Measurements from ENCODE around the gene MRPL45.
A peak's percentile ranks its signal among the peaks of the same experiment; 100 is the strongest.

Gene MRPL45

GRCh38 chr17:38349097-38349730 is 52.2 kb downstream of the MRPL45 start:
- DNase-seq = peak; percentile 78

- DNase-seq = no peak
Measured at GRCh38 chr17:38350035-38350434, 53.1 kb downstream of the MRPL45 start.

DNA sequence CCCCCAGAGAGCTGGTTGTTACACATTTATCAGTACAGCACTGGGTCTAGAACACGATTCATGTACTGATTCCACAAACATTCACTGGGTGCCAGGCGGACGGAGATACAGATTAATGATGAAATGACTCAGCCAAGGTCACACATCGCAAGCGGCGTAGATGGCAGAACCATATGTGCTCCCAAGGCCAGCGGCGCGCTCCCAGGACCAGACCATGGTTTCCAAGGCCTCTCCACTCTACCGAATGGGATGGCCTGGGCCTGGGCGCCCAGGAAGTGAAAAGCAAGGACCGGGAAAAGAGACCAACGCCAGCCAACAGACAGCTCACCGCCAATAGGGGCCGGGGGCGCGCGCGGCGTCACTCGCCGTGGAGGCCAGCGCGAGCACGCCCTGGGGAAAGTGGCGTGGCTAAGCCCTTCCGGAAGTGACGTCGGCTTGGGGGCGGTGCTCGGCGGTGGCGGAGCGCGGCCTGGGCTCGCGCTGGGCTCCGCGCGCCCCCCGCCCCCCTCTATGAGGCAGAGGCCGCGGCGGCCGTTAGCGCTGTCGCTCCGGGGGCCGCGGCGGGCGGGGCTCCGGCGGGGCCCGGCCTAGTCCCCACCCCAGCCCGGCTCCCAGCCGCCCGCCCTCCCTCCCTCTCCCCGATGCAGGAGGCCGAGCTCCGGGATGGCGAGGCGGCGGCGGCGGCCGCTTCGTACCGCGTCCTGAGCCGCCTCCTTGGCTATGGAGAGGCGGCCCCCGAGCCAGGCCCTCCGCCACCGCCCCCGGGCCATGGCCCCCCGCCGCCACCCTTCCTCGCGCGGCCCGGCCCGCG is 54.6 kb downstream of the MRPL45 start, which contains the start of gene SOCS7:
Gene SOCS7, plus strand, starts transcription at position 433 of the 811 bp plus-strand sequence. Its CDS starts 209 bp downstream, at position 642.
- peak; percentile 95 for DNase-seq

DNA sequence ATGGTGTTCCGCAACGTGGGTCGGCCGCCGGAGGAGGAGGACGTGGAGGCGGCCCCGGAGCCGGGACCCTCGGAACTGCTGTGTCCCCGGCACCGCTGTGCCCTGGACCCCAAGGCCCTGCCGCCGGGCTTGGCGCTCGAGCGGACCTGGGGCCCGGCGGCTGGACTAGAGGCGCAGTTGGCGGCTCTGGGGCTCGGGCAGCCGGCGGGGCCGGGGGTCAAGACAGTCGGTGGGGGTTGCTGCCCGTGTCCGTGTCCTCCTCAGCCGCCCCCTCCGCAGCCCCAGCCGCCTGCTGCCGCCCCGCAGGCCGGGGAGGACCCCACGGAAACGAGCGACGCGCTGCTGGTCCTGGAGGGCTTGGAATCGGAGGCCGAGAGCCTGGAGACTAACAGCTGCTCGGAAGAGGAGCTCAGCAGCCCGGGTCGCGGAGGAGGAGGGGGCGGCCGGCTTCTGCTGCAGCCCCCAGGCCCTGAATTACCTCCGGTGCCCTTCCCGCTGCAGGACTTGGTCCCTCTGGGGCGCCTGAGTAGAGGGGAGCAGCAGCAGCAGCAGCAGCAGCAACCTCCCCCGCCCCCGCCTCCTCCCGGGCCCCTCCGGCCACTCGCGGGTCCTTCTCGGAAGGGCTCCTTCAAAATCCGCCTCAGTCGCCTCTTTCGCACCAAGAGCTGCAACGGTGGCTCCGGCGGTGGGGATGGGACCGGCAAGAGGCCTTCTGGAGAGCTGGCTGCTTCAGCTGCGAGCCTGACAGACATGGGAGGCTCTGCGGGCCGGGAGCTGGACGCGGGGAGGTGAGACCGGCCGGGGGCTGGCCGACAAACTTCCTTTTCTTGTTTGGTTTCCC is 55.5 kb downstream of the MRPL45 start:
- DNase-seq = peak; percentile 6

DNA sequence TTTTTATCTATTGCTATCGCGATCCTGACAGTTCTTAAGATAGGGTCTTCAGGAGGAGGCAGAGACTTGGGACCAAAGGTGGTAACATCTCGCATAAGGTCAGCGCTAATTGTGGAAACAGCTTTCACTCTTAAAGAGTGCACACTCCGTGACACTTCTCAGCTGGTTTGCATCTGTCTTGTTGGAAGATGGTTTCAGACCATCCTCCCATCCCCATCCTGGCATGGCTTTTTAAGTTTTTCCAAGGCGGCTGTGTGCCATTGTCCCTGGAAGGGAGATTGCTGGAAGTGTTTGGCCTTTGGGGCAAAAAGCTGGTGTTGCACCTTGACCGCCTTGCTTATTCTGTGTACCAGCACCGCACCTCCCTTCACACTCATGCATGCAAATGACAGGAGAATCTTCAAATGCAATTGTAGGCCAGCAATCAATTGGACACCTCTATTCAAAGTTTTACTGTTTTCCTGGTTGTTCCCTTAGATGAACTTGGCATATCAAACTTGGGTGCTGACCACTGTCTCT is 56.2 kb downstream of the MRPL45 start:
- DNase-seq = no peak

DNA sequence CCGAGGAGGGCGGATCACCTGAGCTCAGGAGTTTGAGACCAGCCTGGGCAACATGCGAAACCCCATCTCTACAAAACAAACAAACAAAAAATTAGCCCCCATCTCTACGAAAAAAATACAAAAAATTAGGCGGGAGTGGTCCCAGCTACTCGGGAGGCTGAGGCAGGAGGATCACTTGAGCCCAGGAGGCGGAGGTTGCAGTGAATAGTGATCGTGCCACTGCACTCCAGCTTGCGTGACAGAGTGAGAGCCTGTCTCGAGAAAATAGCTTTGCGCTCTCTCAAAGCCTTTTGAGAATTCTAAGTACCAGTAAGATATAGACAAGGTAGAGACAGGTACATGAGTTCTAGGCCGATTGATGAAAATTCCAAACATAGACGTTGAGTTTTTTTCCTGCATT is 56.7 kb downstream of the MRPL45 start:
- no peak for DNase-seq

DNA sequence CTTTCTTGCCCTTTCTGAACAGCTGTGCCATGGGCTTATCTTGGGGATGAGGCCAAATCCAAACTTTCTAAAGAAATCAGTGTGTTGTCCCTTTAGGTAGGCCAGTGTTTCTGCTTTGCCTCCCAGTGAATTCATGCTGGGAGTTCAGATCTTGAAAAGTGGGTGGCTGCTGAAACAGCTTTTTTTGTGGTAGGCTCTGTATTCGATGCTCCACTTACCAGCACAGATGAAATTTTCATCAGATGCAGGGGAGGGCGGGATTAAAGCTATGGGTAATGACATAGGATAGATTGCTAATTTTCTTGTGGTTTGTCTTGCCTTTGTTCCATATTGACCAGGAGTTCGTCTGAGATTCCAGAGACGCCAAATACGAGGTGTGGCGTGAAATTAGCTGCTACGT is 57.5 kb downstream of the MRPL45 start:
- no peak for DNase-seq

- DNase-seq = no peak
Measured at GRCh38 chr17:38355251-38355650, 58.3 kb downstream of the MRPL45 start.

DNA sequence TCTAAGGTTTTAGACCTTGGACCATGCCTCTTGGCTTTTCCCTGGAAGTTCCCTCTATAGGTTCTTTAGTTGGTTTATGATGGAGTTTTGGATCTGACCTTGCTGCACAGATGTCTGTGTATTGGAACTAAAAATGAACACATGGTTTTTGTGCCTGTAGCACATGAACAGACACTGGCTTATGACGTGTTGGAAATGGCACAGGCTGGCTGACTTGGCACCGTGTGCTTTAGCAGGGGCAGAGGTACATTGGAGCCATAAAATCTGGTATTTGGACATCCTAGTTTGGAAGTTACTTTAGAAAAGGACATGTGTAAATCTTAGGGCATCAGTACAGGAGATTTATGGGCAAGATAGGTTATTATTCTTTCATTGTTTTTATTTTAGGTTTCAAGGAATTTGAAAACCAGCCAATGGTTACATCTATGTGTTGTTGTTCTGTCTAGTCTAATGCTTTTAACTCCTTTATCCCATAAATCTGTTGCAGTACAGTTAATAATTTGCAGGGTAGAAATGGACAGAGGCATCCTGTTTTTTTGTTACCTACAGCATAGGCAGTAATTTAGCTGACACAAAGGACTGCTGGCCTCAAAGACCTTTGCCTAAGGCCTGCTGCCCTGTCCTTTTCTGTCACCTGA is 60.6 kb downstream of the MRPL45 start:
- no peak for DNase-seq

DNA sequence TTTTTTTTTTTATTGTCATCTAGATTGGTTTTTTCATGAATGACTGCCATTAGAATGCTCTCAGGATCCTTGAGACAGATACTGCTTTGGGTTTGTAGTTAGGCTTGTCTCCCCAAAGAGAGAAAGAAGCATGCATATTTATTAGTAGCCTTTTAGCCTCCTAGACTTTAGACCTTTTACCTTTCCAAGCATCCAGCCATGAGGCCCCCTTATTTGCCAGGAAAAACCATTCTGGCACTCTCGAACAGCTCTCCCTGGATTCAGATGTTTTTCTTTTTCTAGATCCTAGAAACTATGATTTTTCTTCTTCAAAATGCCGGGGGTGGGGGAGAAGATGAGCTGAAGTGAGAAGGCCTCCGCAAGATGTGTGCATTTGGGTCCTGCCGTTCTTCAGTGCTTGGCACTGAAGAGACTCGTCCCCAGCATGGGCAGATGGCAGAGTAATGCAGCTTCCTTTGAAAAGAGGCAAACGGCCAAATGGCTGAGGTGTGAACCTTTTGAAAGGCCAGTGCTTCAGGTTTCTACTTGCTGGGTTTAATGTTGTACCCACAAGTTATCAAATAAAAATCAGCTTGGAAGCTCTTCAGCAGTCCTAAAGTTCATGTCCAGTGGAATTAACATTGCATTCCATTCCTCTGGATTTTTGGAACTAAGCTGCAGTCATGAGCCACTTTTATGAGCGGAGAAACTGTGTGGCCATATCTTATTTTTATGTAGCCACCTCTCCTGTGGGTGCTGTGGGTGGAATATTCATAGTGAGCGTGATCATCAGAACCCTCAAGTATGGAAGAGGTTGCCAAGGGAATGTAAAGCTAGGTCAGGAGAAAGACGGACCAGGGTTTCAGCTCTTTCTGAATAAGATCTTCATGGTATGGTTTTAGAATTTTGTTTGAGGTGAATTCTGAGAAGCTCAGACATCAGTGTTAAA is 61.9 kb downstream of the MRPL45 start:
- no peak for DNase-seq

- DNase-seq = no peak
Measured at GRCh38 chr17:38361694-38362465, 64.9 kb downstream of the MRPL45 start.

DNA sequence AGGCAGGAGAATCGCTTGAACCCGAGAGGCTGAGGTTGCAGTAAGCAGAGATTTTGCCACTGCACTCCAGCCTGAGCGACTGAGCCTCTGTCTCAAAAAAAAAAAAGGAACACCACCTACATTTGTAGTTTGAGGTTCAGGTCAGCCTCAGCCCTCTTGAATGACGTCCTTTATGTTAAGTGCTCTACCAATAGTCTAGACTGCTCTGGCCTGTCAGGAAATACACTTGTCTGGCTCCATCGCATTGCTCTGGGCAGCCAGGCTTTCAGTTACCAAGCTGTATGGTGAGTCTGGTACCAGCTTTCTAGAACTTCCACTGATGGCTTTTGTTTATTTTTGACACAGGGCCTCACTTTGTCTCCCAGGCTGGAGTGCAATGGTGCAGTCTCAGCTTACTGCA is 66.0 kb downstream of the MRPL45 start:
- no peak for DNase-seq

DNA sequence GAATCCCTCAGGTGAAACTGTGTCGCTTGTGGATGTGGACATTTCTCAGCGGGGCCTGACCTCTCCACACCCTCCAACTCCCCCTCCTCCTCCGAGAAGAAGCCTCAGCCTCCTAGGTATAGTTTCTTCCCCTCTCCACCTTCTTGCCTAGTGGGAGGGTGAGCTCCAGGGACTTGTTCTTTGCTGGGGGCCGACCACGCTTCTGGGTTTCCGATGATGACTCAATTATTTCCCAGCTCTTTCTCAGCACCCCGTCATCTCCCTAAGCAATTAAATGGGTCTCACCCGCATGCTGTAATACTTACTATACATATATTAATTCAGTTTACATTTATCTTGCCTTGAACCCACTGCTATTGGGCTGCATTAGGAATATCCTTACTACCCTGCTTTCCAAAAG is 67.8 kb downstream of the MRPL45 start:
- no peak for DNase-seq

GRCh38 chr17:38369124-38369886 is 72.3 kb downstream of the MRPL45 start:
- no peak for DNase-seq

Data from T-helper 9 cell (primary cell).